ENCODE data around the gene MBD6. TPM values are rescaled to one million over a fixed set of nuclear protein-coding genes. Genes with fewer than 3 reads are reported as not detected.

The MBD6 gene
- total and polyA plus RNA-seq, 3 experiments from 2014 or later, result 4.2 to 54.7 (median 49.0) TPM

GRCh38 chr12:57528831-57529555 lies 6.4 kb downstream of the MBD6 start:
- peaks cover 0 to 91% (median 5%) of the 10 kb centered on the region in 3 donors for H3K36me3 Mint-ChIP-seq
- no peaks in the 10 kb centered on the region for H3K9me3 Mint-ChIP-seq
- H3K4me3 Mint-ChIP-seq, result no peak overlapping the region
- Histone ChIP-seq H3K4me1 (ENCODE audit: insufficient read depth, low read length) (peaks cover 11% of the 10 kb centered on the region), H3K9me3 (ENCODE audit: low read length) (no peaks in the 10 kb centered on the region), H3K36me3 (ENCODE audit: insufficient read depth, low read length) (peaks cover 60% of the 10 kb centered on the region), H3K27ac (ENCODE audit: low read depth, low read length) (no peak overlapping the region), H3K27me3 (ENCODE audit: insufficient read depth, low read length, poor library complexity, severe bottlenecking) (no peaks in the 10 kb centered on the region), H3K4me3 (ENCODE audit: low read length) (no peak overlapping the region)
- H3K27me3 Mint-ChIP-seq, result no peaks in the 10 kb centered on the region
- no peak for DNase-seq
- peak overlapping the region in 3 of 8 donors; percentile 8 to 61 (median 60) for H3K27ac Mint-ChIP-seq
- ChIA-PET POLR2A (no interaction called here), CTCF (no interaction called here)
- peaks cover 7 to 22% (median 8%) of the 10 kb centered on the region in 3 donors for H3K4me1 Mint-ChIP-seq

GRCh38 chr12:57529831-57530230 lies 7.2 kb downstream of the MBD6 start:
- H3K9me3 ChIP-seq (ENCODE audit: low read length), result no peaks in the 10 kb centered on the region
- DNase-seq, result no peak
- Mint-ChIP-seq H3K4me3 (no peak overlapping the region), H3K36me3 (peaks cover 0 to 91% (median 5%) of the 10 kb centered on the region in 3 donors), H3K27me3 (no peaks in the 10 kb centered on the region), H3K4me1 (peaks cover 0 to 13% (median 2%) of the 10 kb centered on the region in 3 donors), H3K27ac (peak overlapping the region in 5 of 8 donors; percentile 7 to 73 (median 14)), H3K9me3 (no peaks in the 10 kb centered on the region)
- no peak overlapping the region for H3K4me3 ChIP-seq (ENCODE audit: low read length)
- ChIA-PET CTCF (no interaction called here), POLR2A (no interaction called here)
- peaks cover 3% of the 10 kb centered on the region for H3K4me1 ChIP-seq (ENCODE audit: insufficient read depth, low read length)
- H3K36me3 ChIP-seq (ENCODE audit: insufficient read depth, low read length), result peaks cover 60% of the 10 kb centered on the region
- H3K27me3 ChIP-seq (ENCODE audit: insufficient read depth, low read length, poor library complexity, severe bottlenecking), result no peaks in the 10 kb centered on the region
- no peak overlapping the region for H3K27ac ChIP-seq (ENCODE audit: low read depth, low read length)

- no peaks in the 10 kb centered on the region for H3K9me3 ChIP-seq (ENCODE audit: low read length)
- peaks cover 0 to 92% (median 7%) of the 10 kb centered on the region in 3 donors for H3K36me3 Mint-ChIP-seq
- H3K4me1 Mint-ChIP-seq, result peaks cover 0 to 9% (median 0%) of the 10 kb centered on the region in 3 donors
- no peak overlapping the region for H3K4me3 Mint-ChIP-seq
- H3K27me3 ChIP-seq (ENCODE audit: insufficient read depth, low read length, poor library complexity, severe bottlenecking), result no peaks in the 10 kb centered on the region
- POLR2A ChIA-PET, result no interaction called here
- CTCF ChIA-PET, result interaction anchor here (1.5 to 1.9 kb wide), 2 partner anchors 16 to 54 kb away, joined by 3 to 6 read pairs; no protein-coding TSS in a partner anchor
- no peak overlapping the region for H3K27ac ChIP-seq (ENCODE audit: low read depth, low read length)
- H3K27ac Mint-ChIP-seq, result peak overlapping the region in 2 of 8 donors; percentile 36 to 47
- peaks cover 66% of the 10 kb centered on the region for H3K36me3 ChIP-seq (ENCODE audit: insufficient read depth, low read length)
- H3K4me3 ChIP-seq (ENCODE audit: low read length), result no peak overlapping the region
- no peaks in the 10 kb centered on the region for H3K4me1 ChIP-seq (ENCODE audit: insufficient read depth, low read length)
- no peaks in the 10 kb centered on the region for H3K9me3 Mint-ChIP-seq
- H3K27me3 Mint-ChIP-seq, result no peaks in the 10 kb centered on the region
- no peak for DNase-seq
Measured at GRCh38 chr12:57530396-57531142, 7.9 kb downstream of the MBD6 start.

GRCh38 chr12:57531836-57532235 lies 9.2 kb downstream of the MBD6 start:
- H3K4me1 ChIP-seq (ENCODE audit: insufficient read depth, low read length), result no peaks in the 10 kb centered on the region
- no peak overlapping the region for H3K4me3 ChIP-seq (ENCODE audit: low read length)
- peaks cover 66% of the 10 kb centered on the region for H3K36me3 ChIP-seq (ENCODE audit: insufficient read depth, low read length)
- no peak overlapping the region for H3K4me3 Mint-ChIP-seq
- CTCF ChIA-PET, result interaction anchor here (1.5 to 1.9 kb wide), 2 partner anchors 15 to 55 kb away, joined by 3 to 6 read pairs; no protein-coding TSS in a partner anchor
- H3K27me3 Mint-ChIP-seq, result no peaks in the 10 kb centered on the region
- H3K36me3 Mint-ChIP-seq, result peaks cover 0 to 93% (median 7%) of the 10 kb centered on the region in 3 donors
- no peaks in the 10 kb centered on the region for H3K9me3 ChIP-seq (ENCODE audit: low read length)
- H3K9me3 Mint-ChIP-seq, result no peaks in the 10 kb centered on the region
- peaks cover 0 to 6% (median 0%) of the 10 kb centered on the region in 3 donors for H3K4me1 Mint-ChIP-seq
- H3K27me3 ChIP-seq (ENCODE audit: insufficient read depth, low read length, poor library complexity, severe bottlenecking), result no peaks in the 10 kb centered on the region
- H3K27ac ChIP-seq (ENCODE audit: low read depth, low read length), result no peak overlapping the region
- peak overlapping the region in 6 of 8 donors; percentile 12 to 65 (median 42) for H3K27ac Mint-ChIP-seq
- POLR2A ChIA-PET, result no interaction called here
- no peak for DNase-seq

GRCh38 chr12:57533108-57533507 lies 10.5 kb downstream of the MBD6 start:
- Mint-ChIP-seq H3K27ac (peak overlapping the region in 1 of 8 donors; percentile 50), H3K36me3 (peaks cover 0 to 92% (median 7%) of the 10 kb centered on the region in 3 donors), H3K4me3 (no peak overlapping the region), H3K27me3 (no peaks in the 10 kb centered on the region), H3K9me3 (no peaks in the 10 kb centered on the region), H3K4me1 (peaks cover under 1 to 2% (median 2%) of the 10 kb centered on the region in 3 donors)
- Histone ChIP-seq H3K9me3 (ENCODE audit: low read length) (no peaks in the 10 kb centered on the region), H3K4me3 (ENCODE audit: low read length) (no peak overlapping the region), H3K27me3 (ENCODE audit: insufficient read depth, low read length, poor library complexity, severe bottlenecking) (no peaks in the 10 kb centered on the region), H3K27ac (ENCODE audit: low read depth, low read length) (no peak overlapping the region), H3K4me1 (ENCODE audit: insufficient read depth, low read length) (no peaks in the 10 kb centered on the region), H3K36me3 (ENCODE audit: insufficient read depth, low read length) (peaks cover 54% of the 10 kb centered on the region)
- DNase-seq, result no peak
- POLR2A ChIA-PET, result interaction anchor here (0.7 kb wide), 1 partner anchor 180 kb away, joined by 5 read pairs; no protein-coding TSS in a partner anchor
- CTCF ChIA-PET, result interaction anchor here (0.7 to 1.0 kb wide), 2 partner anchors 100 to 300 kb away, joined by 3 read pairs; partner anchors contain the start of gene B4GALNT1

GRCh38 chr12:57534250-57534649 lies 11.6 kb downstream of the MBD6 start:
- ChIA-PET CTCF (interaction anchor here (0.7 to 1.5 kb wide), 2 partner anchors 10 to 75 kb away, joined by 3 to 4 read pairs; no protein-coding TSS in a partner anchor), POLR2A (interaction anchor here (1.9 kb wide), 1 partner anchor 10 kb away, joined by 5 read pairs; no protein-coding TSS in a partner anchor)
- Histone ChIP-seq H3K36me3 (ENCODE audit: insufficient read depth, low read length) (peaks cover 51% of the 10 kb centered on the region), H3K27ac (ENCODE audit: low read depth, low read length) (no peak overlapping the region), H3K4me1 (ENCODE audit: insufficient read depth, low read length) (no peaks in the 10 kb centered on the region), H3K4me3 (ENCODE audit: low read length) (no peak overlapping the region), H3K27me3 (ENCODE audit: insufficient read depth, low read length, poor library complexity, severe bottlenecking) (no peaks in the 10 kb centered on the region), H3K9me3 (ENCODE audit: low read length) (no peaks in the 10 kb centered on the region)
- DNase-seq, result no peak
- Mint-ChIP-seq H3K4me3 (no peak overlapping the region), H3K27ac (peak overlapping the region in 4 of 8 donors; percentile 8 to 59 (median 49)), H3K36me3 (peaks cover 0 to 93% (median 9%) of the 10 kb centered on the region in 3 donors), H3K9me3 (no peaks in the 10 kb centered on the region), H3K4me1 (peaks cover 4 to 8% (median 5%) of the 10 kb centered on the region in 3 donors), H3K27me3 (no peaks in the 10 kb centered on the region)

- Mint-ChIP-seq H3K4me3 (no peak overlapping the region), H3K36me3 (peaks cover 0 to 91% (median 5%) of the 10 kb centered on the region in 3 donors), H3K4me1 (peaks cover 4 to 8% (median 5%) of the 10 kb centered on the region in 3 donors), H3K27me3 (no peaks in the 10 kb centered on the region), H3K27ac (peak overlapping the region in 3 of 8 donors; percentile 40 to 54 (median 44)), H3K9me3 (no peaks in the 10 kb centered on the region)
- no peak overlapping the region for H3K4me3 ChIP-seq (ENCODE audit: low read length)
- DNase-seq, result no peak
- H3K36me3 ChIP-seq (ENCODE audit: insufficient read depth, low read length), result peaks cover 46% of the 10 kb centered on the region
- ChIA-PET POLR2A (interaction anchor here (1.9 kb wide), 1 partner anchor 11 kb away, joined by 5 read pairs; no protein-coding TSS in a partner anchor), CTCF (interaction anchor here (0.7 to 1.5 kb wide), 3 partner anchors 9 to 76 kb away, joined by 3 to 4 read pairs (median 3); no protein-coding TSS in a partner anchor)
- no peak overlapping the region for H3K27ac ChIP-seq (ENCODE audit: low read depth, low read length)
- no peaks in the 10 kb centered on the region for H3K27me3 ChIP-seq (ENCODE audit: insufficient read depth, low read length, poor library complexity, severe bottlenecking)
- no peaks in the 10 kb centered on the region for H3K9me3 ChIP-seq (ENCODE audit: low read length)
- H3K4me1 ChIP-seq (ENCODE audit: insufficient read depth, low read length), result no peaks in the 10 kb centered on the region
Measured at GRCh38 chr12:57534991-57535543, 12.4 kb downstream of the MBD6 start.

All from CD8-positive, alpha-beta memory T cell (primary cell).